GM12878 (cell line): ENCODE measurements around the gene PHPT1. TPM values are rescaled to one million over a fixed set of nuclear protein-coding genes. Genes with fewer than 3 reads are reported as not detected.

ENCODE experiments used
- ATAC-seq: fragments of 200-7000 bp; cut with Tn5 transposase; 3 replicates; pipeline ENCODE4 v1.9.1; 2020; ENCODE audit warnings: mild to moderate bottlenecking, moderate library complexity
- BruUV-seq: library from RNA; stranded (reverse); fragments of 400-500 nt; replicated peaks from 2 replicates; lab custom pipeline; 2021; lab: Mats Ljungman, UMichigan
- CTCF ChIA-PET: fragments of 300-600 bp; sonication (Branson Sonifier 250); formaldehyde crosslinking; extraction: SDS; loops from one replicate; lab custom pipeline; 2021; ENCODE audit warnings: inconsistent platforms; lab: Yijun Ruan, JAX
- POLR2A ChIA-PET: fragments of 350-600 bp; formaldehyde crosslinking; extraction: SDS; loops from one replicate; lab custom pipeline; 2021; ENCODE audit warnings: inconsistent platforms; lab: Charles Lee
- RAD21 ChIA-PET: fragments of 300-600 bp; sonication (Branson Sonifier 250); formaldehyde crosslinking; loops from one replicate; lab custom pipeline; 2023; ENCODE audit warnings: antibody characterized with exemption; ENCODE audit not compliant: unreplicated experiment; lab: Charles Lee
- SMC1A ChIA-PET: fragments of 300-600 bp; sonication (Branson Sonifier 250); formaldehyde crosslinking; loops from one replicate; lab custom pipeline; 2023; ENCODE audit not compliant: unreplicated experiment, uncharacterized antibody; lab: Charles Lee
- DNase-seq: peaks from one replicate; pipeline ENCODE4 v3.0.0-alpha.2; 2011; ENCODE audit warnings: low read depth, low spot score
- FAIRE-seq: peaks from 3 replicates; lab custom pipeline; 2011; peaks lifted over from hg19 to GRCh38; lab: Jason Lieb, UNC
- H2AFZ ChIP-seq: 2 replicates; pipeline ENCODE4 v1.6.0; 2011; ENCODE audit warnings: low read depth, low read length, control low read depth; ENCODE audit not compliant: control insufficient read depth
- H3K27ac ChIP-seq: 2 replicates; pipeline ENCODE4 v1.5.1; 2011; ENCODE audit warnings: control low read depth; ENCODE audit not compliant: control insufficient read depth, insufficient read depth
- H3K27me3 ChIP-seq, 2 experiments: replicated peaks in 1 of 2; 2 replicates each; pipeline versions ENCODE4 v1.6.0 to v1.6.1; 2011; ENCODE audit warnings: low read length in 1 of 2; ENCODE audit not compliant: control insufficient read depth in 2 of 2, insufficient read depth in 2 of 2
- H3K36me3 ChIP-seq, 2 experiments: 2 replicates each; pipeline ENCODE4 v1.5.1; 2011; ENCODE audit warnings: low read length in 1 of 2; ENCODE audit not compliant: control insufficient read depth in 2 of 2, insufficient read depth in 2 of 2
- H3K4me1 ChIP-seq: 2 replicates; pipeline ENCODE4 v1.6.1; 2011; ENCODE audit warnings: mild to moderate bottlenecking, low read length, moderate library complexity, mixed read lengths; ENCODE audit not compliant: control insufficient read depth, insufficient read depth
- H3K4me2 ChIP-seq: 2 replicates; pipeline ENCODE4 v1.6.0; 2011; ENCODE audit warnings: control low read depth; ENCODE audit not compliant: control insufficient read depth, insufficient read depth
- H3K4me3 ChIP-seq: fragments of 200-600 bp; sonication (generic); 2 replicates; pipeline ENCODE4 v1.5.1; 2016
- H3K79me2 ChIP-seq: 2 replicates; pipeline ENCODE4 v1.6.0; 2011; ENCODE audit warnings: low read length; ENCODE audit not compliant: control insufficient read depth, insufficient read depth
- H3K9ac ChIP-seq: 2 replicates; pipeline ENCODE4 v1.8.0; 2011; ENCODE audit warnings: low read length, control low read depth, mixed read lengths; ENCODE audit not compliant: control insufficient read depth, insufficient read depth
- H3K9me3 ChIP-seq: replicated peaks from 3 replicates; pipeline ENCODE4 v1.5.1; 2011; ENCODE audit warnings: mild to moderate bottlenecking, low read length; ENCODE audit not compliant: control insufficient read depth, insufficient read depth
- H4K20me1 ChIP-seq: 2 replicates; pipeline ENCODE4 v1.6.0; 2011; ENCODE audit not compliant: control insufficient read depth, insufficient read depth
- GATAD2B ChIP-seq: fragments of 450-650 bp; conservative IDR thresholded peaks from 2 replicates; pipeline ENCODE4 v1.6.1; 2017; ENCODE audit warnings: low read depth, mild to moderate bottlenecking, moderate library complexity
- JUNB ChIP-seq: IDR thresholded peaks from 2 replicates; pipeline ENCODE4 v1.6.1; 2016; ENCODE audit warnings: antibody characterized with exemption, mild to moderate bottlenecking
- KAT2A ChIP-seq: conservative IDR thresholded peaks from 2 replicates; pipeline ENCODE4 v1.6.1; 2011; ENCODE audit warnings: low read depth, low read length; ENCODE audit not compliant: control insufficient read depth
- LARP7 ChIP-seq: fragments of 450-650 bp; IDR thresholded peaks from 2 replicates; pipeline ENCODE4 v1.6.1; 2017; ENCODE audit warnings: mild to moderate bottlenecking
- POLR2A ChIP-seq: IDR thresholded peaks from 2 replicates; pipeline ENCODE4 v1.6.1; 2011; ENCODE audit warnings: low read depth, mild to moderate bottlenecking, low read length
- WGBS: methylation state at CpG from one replicate; pipeline ENCODE4 v1.1.6; 2016; ENCODE audit warnings: low lambda C conversion rate; ENCODE audit not compliant: insufficient replicate concordance, insufficient coverage; ENCODE audit errors: missing lambda C conversion rate; 5-methylcytosine and 5-hydroxymethylcytosine counted together
- in situ Hi-C: fragments of 300-500 bp; cut with MboI; formaldehyde crosslinking; loops from 9 replicates; pipeline ENCODE4 v1.14.3; 2018; ENCODE audit warnings: mixed read lengths
- intact Hi-C: fragments of 100-400 bp; cut with micrococcal nuclease; formaldehyde crosslinking; loops from one replicate; pipeline ENCODE4 v1.14.2; 2022; ENCODE audit not compliant: unreplicated experiment
- polyA plus RNA-seq, 11 experiments: library from polyadenylated mRNA; depleted of rRNA in 4 of 11; unstranded in 6 of 11; stranded (reverse) in 5 of 11; fragments of >200 nt; fragmentation: Nextera tagmentation in 4 of 11; fragmentation: Illumina TruSeq in 1 of 11; extraction: Ambion mirVana in 4 of 11; extraction: Trizol in 1 of 11; gene quantifications; 1 replicate in 1 of 11; 2 replicates in 10 of 11; pipeline versions ENCODE4 v1.2.1 to v1.2.3, GENCODE V29; 2011 to 2016; ENCODE audit warnings: inconsistent platforms in 2 of 11, missing spikeins in 2 of 11, low read depth in 1 of 11
- total RNA-seq, 4 experiments: library from RNA; depleted of rRNA in 3 of 4; stranded (reverse); fragments of >200 nt in 3 of 4; fragmentation: Illumina TruSeq in 1 of 4; extraction: Trizol in 1 of 4; gene quantifications; 2 replicates each; pipeline versions ENCODE4 v1.2.1 to v1.2.3, GENCODE V29; 2013 to 2021

Gene PHPT1
- total and polyA plus RNA-seq, 10 of the 15 experiments (the other 5 are each of a cell fraction or from before 2014, with no cell fraction given), result 56.2 to 323 (median 140) TPM

DNA sequence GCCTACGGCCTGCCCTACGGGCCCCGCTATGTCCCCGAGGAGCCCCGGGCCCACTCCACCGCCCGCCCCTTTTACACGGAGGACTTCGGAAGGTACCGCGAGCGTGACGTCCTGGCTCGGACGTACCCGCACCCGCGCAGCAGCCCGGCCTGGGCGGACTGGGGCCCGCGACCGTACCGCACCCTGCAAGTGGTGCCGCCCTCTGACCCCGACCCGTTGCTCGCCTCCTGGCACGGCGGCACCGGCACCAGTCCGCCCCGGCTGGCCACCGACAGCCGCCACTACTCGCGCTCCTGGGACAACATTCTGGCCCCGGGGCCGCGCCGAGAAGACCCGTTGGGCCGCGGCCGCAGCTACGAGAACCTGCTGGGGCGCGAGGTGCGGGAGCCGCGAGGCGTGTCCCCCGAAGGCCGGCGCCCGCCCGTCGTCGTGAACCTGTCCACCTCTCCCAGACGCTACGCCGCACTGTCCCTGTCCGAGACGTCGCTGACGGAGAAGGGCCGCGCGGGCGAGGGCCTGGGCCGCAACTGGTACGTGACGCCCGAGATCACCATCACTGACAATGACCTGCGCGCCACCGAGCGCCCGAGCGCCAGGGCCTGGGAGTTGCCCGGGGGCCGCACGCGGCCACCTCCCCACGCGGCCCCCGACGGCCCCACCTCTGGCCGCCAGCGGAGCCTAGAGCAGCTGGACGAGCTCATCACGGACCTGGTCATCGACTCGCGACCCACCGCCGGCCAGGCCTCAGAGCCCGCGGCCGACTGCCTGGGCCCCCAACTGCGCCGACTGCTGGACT lies 3.5 kb upstream of the PHPT1 start:
- Histone ChIP-seq H3K79me2 (peaks cover 10% of the 10 kb centered on the region; the same call in 1 of the 2 replicates), H3K27me3 (no peaks in the 10 kb centered on the region; a peak in 1 of 4 replicates), H3K4me2 (no peak overlapping the region), H3K9me3 (peaks cover 4% of the 10 kb centered on the region; the same call in 1 of the 3 replicates), H3K36me3 (peaks cover 1 to 3% of the 10 kb centered on the region in 2 experiments; a peak in 3 of 4 replicates), H3K9ac (no peak overlapping the region), H3K27ac (no peak overlapping the region), H2AFZ (no peak overlapping the region), H4K20me1 (no peaks in the 10 kb centered on the region; the same call in 1 of the 2 replicates), H3K4me3 (no peak overlapping the region), H3K4me1 (peaks cover 13% of the 10 kb centered on the region)
- intact Hi-C loops, result loop anchor here (5.0 kb wide), 2 partner anchors 37 to 192 kb away; no protein-coding TSS in a partner anchor
- no TSS peak for BruUV-seq
- POLR2A ChIA-PET, result no interaction called here
- in situ Hi-C loops, result no loop called here
- CTCF ChIA-PET, result interaction anchor here (4.5 kb wide), 1 partner anchor 39 kb away, joined by 46 read pairs; the partner anchor contains the start of gene TRAF2
- no peak for ATAC-seq
- WGBS, result 86% methylated on average over 51 of the region's 102 CpGs
- no peak for FAIRE-seq
- no peak for DNase-seq
- RAD21 ChIA-PET, result interaction anchor here (4.1 kb wide), 1 partner anchor 53 kb away, joined by 16 read pairs; no protein-coding TSS in a partner anchor
- TF ChIP-seq POLR2A, result peak; percentile 18; the same call in 1 of the 2 replicates
- no peak for TF ChIP-seq KAT2A
- SMC1A ChIA-PET, result no interaction called here

DNA sequence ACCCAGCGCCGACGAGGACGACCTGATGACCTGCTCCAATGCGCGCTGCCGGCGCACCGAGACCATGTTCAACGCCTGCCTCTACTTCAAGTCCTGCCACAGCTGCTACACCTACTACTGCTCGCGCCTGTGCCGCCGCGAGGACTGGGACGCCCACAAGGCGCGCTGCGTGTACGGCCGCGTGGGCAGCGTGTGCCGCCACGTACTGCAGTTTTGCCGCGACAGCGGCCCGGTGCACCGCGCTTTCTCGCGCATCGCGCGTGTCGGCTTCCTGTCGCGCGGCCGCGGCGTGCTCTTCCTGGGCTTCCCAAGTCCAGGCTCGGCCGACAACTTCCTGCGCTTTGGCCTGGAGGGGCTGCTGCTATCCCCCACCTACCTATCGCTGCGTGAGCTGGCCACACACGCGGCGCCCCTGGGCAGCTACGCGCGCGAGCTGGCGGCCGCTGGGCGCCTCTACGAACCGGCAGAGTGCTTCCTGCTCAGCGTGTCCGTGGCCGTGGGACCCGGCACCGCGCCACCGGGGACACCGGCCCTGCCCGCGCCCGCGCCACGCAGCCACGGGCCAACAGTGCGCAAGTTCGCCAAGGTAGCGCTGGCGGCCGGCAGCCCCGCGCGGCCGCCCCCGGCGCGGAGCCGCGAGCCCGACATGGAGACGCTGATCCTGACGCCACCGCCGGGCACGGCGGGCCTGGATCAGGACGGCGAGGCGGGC lies 2.7 kb upstream of the PHPT1 start:
- FAIRE-seq (no peak), DNase-seq (no peak), ATAC-seq (no peak)
- intact Hi-C loops (loop anchor here (5.0 kb wide), 2 partner anchors 36 to 191 kb away; no protein-coding TSS in a partner anchor), in situ Hi-C loops (no loop called here)
- ChIA-PET CTCF (interaction anchor here (1.8 to 2.2 kb wide), 2 partner anchors 40 to 53 kb away, joined by 4 to 7 read pairs; partner anchors contain the start of gene TRAF2), RAD21 (interaction anchor here (1.7 kb wide), 1 partner anchor 40 kb away, joined by 5 read pairs; the partner anchor contains the start of gene TRAF2), SMC1A (no interaction called here), POLR2A (no interaction called here)
- BruUV-seq, result no TSS peak
- peaks cover 4% of the 10 kb centered on the region; the same call in 1 of the 3 replicates for H3K9me3 ChIP-seq
- H3K4me3 ChIP-seq, result no peak overlapping the region
- TF ChIP-seq GATAD2B (0 out of 2 replicates have a peak, but pooled peaks have one; percentile 35), POLR2A (peak; percentile 53), LARP7 (0 out of 2 replicates have a peak, but pooled peaks have one; percentile 26), JUNB (no peak)
- 78% methylated on average over 78 of the region's 98 CpGs for WGBS
- H3K27me3 ChIP-seq, result no peaks in the 10 kb centered on the region; a peak in 1 of 4 replicates
- peaks cover 10% of the 10 kb centered on the region; the same call in 1 of the 2 replicates for H3K79me2 ChIP-seq
- no peak overlapping the region for H3K9ac ChIP-seq
- H3K27ac ChIP-seq, result no peak overlapping the region
- H3K4me1 ChIP-seq, result peaks cover 13% of the 10 kb centered on the region
- peaks cover 4 to 8% of the 10 kb centered on the region in 2 experiments; a peak in 3 of 4 replicates for H3K36me3 ChIP-seq
- no peak overlapping the region for H3K4me2 ChIP-seq
- H2AFZ ChIP-seq, result no peak overlapping the region
- H4K20me1 ChIP-seq, result no peaks in the 10 kb centered on the region; the same call in 1 of the 2 replicates
